ENCODE results near the gene SGMS1. TPM values are rescaled to one million over a fixed set of nuclear protein-coding genes. Genes with fewer than 3 reads are reported as not detected.
A peak's percentile ranks its signal among the peaks of the same experiment; 100 is the strongest.

SGMS1 gene
- total RNA-seq, 1 donor from 2014 or later: 25.6 TPM

DNA sequence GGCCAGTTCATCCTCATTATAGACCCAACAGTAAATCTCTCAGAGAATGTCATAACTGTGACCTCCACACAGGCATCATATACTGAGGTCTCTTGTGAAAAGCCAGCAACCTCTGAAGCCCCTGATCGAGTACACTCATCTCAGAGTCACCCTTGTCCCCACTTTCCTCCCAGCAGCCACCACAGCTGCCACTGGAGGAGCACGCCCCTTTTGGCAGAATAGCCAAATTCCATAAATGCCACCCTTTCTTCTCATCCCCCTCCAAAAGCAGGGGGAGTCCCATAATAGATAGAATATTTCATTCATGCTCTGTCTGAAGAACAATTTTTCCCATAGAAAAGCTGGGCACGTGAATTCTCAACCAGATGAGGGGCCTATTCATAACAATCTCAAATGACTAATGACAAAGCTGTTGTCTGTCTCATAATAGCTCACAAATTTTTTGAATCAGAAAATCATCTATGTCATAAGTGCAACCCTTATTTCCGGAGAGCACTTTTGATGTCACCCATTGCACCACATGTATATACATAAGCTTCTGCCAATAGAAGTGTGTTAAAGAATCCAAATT, 47.4 kb downstream of the SGMS1 start:
- H3K27me3 Mint-ChIP-seq (ENCODE audit: low read depth, unreplicated experiment): no peaks in the 10 kb centered on the region
- Histone ChIP-seq H2AFZ (ENCODE audit: low read depth, low read length) (no peak overlapping the region), H3K4me1 (ENCODE audit: insufficient read depth, low read length) (peaks cover 7% of the 10 kb centered on the region), H4K20me1 (ENCODE audit: insufficient read depth, low read length) (peaks cover 21% of the 10 kb centered on the region), H3K27ac (ENCODE audit: low read depth, low read length) (no peak overlapping the region), H3K9me3 (ENCODE audit: insufficient read depth, low read depth, low read length) (no peaks in the 10 kb centered on the region), H3K4me2 (ENCODE audit: low read length) (peak overlapping the region; percentile 25), H3K9ac (ENCODE audit: low read length) (no peak overlapping the region), H3K4me3 (ENCODE audit: insufficient read depth, low read depth, low read length) (no peak overlapping the region), H3K27me3 (ENCODE audit: insufficient read depth, low read length) (no peaks in the 10 kb centered on the region), H3K36me3 (ENCODE audit: insufficient read depth, low read length) (no peaks in the 10 kb centered on the region), H3K79me2 (ENCODE audit: insufficient read depth, low read length) (peaks cover under 1% of the 10 kb centered on the region)
- FAIRE-seq (no peak), DNase-seq (ENCODE audit: low read depth) (no peak)
- no peaks in the 10 kb centered on the region for H3K9me3 Mint-ChIP-seq (ENCODE audit: unreplicated experiment)
- H3K4me3 Mint-ChIP-seq (ENCODE audit: unreplicated experiment): no peak overlapping the region
- TF ChIP-seq EZH2 (IDR thresholded peaks at IDR 0.05; ENCODE audit: insufficient read depth, low read length): no peak
- TF ChIP-seq, protein P1, sequence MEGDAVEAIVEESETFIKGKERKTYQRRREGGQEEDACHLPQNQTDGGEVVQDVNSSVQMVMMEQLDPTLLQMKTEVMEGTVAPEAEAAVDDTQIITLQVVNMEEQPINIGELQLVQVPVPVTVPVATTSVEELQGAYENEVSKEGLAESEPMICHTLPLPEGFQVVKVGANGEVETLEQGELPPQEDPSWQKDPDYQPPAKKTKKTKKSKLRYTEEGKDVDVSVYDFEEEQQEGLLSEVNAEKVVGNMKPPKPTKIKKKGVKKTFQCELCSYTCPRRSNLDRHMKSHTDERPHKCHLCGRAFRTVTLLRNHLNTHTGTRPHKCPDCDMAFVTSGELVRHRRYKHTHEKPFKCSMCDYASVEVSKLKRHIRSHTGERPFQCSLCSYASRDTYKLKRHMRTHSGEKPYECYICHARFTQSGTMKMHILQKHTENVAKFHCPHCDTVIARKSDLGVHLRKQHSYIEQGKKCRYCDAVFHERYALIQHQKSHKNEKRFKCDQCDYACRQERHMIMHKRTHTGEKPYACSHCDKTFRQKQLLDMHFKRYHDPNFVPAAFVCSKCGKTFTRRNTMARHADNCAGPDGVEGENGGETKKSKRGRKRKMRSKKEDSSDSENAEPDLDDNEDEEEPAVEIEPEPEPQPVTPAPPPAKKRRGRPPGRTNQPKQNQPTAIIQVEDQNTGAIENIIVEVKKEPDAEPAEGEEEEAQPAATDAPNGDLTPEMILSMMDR (IDR thresholded peaks at IDR 0.05; ENCODE audit: insufficient read depth, low read depth, low read length): no peak
- H3K4me1 Mint-ChIP-seq (ENCODE audit: low read depth, unreplicated experiment): peaks cover 39% of the 10 kb centered on the region
- peak overlapping the region; percentile 31 for H3K27ac Mint-ChIP-seq (ENCODE audit: unreplicated experiment)
- no peaks in the 10 kb centered on the region for H3K36me3 Mint-ChIP-seq (ENCODE audit: low read depth, unreplicated experiment)

DNA sequence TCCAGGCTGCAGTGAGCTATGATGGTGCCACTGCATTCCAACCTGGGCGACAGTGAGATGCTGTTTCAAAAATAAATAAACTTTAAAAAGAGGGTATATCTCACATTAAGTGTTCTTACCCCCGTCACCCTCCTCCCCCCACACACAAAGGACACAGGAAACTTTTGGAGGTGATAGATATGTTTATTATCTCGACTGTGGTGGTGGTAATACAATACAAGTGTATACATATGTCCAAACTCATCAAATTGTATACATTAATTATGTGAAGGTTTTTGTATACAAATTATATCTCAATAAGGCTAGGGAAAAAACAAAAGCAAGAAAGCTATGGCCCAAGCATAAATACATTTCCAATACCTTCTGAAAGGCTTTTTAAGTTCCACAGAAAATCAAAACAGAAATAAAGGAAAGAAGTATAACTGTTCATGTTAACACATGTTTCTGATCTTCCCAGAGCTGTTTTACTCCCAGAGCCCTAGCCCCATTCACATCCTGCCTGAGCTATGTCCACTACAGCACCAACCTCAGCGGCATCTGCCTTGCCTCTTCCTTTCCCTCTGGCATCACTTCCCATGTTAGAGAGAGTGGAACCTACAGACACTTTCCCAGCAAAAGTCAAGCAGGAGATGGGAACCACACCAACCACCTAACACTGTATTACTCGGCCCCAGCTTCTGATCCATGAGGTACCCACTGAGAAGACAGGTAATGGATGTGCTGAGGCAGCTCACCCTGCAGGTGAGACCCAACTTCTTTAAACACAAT, 48.1 kb downstream of the SGMS1 start:
- Mint-ChIP-seq H3K4me3 (ENCODE audit: unreplicated experiment) (no peak overlapping the region), H3K36me3 (ENCODE audit: low read depth, unreplicated experiment) (no peaks in the 10 kb centered on the region), H3K4me1 (ENCODE audit: low read depth, unreplicated experiment) (peaks cover 39% of the 10 kb centered on the region), H3K9me3 (ENCODE audit: unreplicated experiment) (no peaks in the 10 kb centered on the region), H3K27me3 (ENCODE audit: low read depth, unreplicated experiment) (no peaks in the 10 kb centered on the region), H3K27ac (ENCODE audit: unreplicated experiment) (peak overlapping the region; percentile 10)
- H2AFZ ChIP-seq (ENCODE audit: low read depth, low read length): no peak overlapping the region
- peaks cover 7% of the 10 kb centered on the region for H3K4me1 ChIP-seq (ENCODE audit: insufficient read depth, low read length)
- H4K20me1 ChIP-seq (ENCODE audit: insufficient read depth, low read length): peaks cover 21% of the 10 kb centered on the region
- H3K4me3 ChIP-seq (ENCODE audit: insufficient read depth, low read depth, low read length): no peak overlapping the region
- no peaks in the 10 kb centered on the region for H3K9me3 ChIP-seq (ENCODE audit: insufficient read depth, low read depth, low read length)
- no peaks in the 10 kb centered on the region for H3K27me3 ChIP-seq (ENCODE audit: insufficient read depth, low read length)
- H3K9ac ChIP-seq (ENCODE audit: low read length): no peak overlapping the region
- peaks cover 2% of the 10 kb centered on the region for H3K79me2 ChIP-seq (ENCODE audit: insufficient read depth, low read length)
- no peak for FAIRE-seq
- TF ChIP-seq EZH2 (IDR thresholded peaks at IDR 0.05; ENCODE audit: insufficient read depth, low read length): no peak
- TF ChIP-seq, protein P1 (IDR thresholded peaks at IDR 0.05; ENCODE audit: insufficient read depth, low read depth, low read length): no peak
- no peaks in the 10 kb centered on the region for H3K36me3 ChIP-seq (ENCODE audit: insufficient read depth, low read length)
- H3K4me2 ChIP-seq (ENCODE audit: low read length): peak overlapping the region; percentile 25
- no peak overlapping the region for H3K27ac ChIP-seq (ENCODE audit: low read depth, low read length)
- DNase-seq (ENCODE audit: low read depth): no peak

DNA sequence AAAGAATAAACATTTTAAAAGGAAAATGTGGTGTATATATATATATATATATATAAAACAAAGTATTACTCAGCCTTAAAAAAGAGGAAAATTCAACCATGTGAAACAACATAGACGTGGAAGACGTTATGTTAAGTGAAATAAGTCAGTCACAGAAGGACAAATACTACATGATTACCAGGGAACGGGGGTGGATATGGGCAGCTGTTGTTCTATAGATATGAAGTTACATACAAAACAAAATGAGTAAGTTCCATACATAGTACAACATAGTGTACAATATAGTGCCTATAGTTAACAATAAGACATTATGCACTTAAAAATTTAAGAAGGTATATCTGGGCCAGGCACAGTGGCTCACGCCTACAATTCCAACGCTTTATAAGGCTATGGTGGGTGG, 48.8 kb downstream of the SGMS1 start:
- peaks cover 2% of the 10 kb centered on the region for H3K79me2 ChIP-seq (ENCODE audit: insufficient read depth, low read length)
- H3K27me3 Mint-ChIP-seq (ENCODE audit: low read depth, unreplicated experiment): no peaks in the 10 kb centered on the region
- H4K20me1 ChIP-seq (ENCODE audit: insufficient read depth, low read length): peaks cover 21% of the 10 kb centered on the region
- no peaks in the 10 kb centered on the region for H3K9me3 Mint-ChIP-seq (ENCODE audit: unreplicated experiment)
- no peak for DNase-seq (ENCODE audit: low read depth)
- no peak for FAIRE-seq
- no peaks in the 10 kb centered on the region for H3K27me3 ChIP-seq (ENCODE audit: insufficient read depth, low read length)
- H3K4me2 ChIP-seq (ENCODE audit: low read length): no peak overlapping the region
- no peak overlapping the region for H2AFZ ChIP-seq (ENCODE audit: low read depth, low read length)
- no peak overlapping the region for H3K9ac ChIP-seq (ENCODE audit: low read length)
- no peak overlapping the region for H3K27ac Mint-ChIP-seq (ENCODE audit: unreplicated experiment)
- no peak for TF ChIP-seq EZH2 (IDR thresholded peaks at IDR 0.05; ENCODE audit: insufficient read depth, low read length)
- TF ChIP-seq, protein P1 (IDR thresholded peaks at IDR 0.05; ENCODE audit: insufficient read depth, low read depth, low read length): no peak
- H3K36me3 ChIP-seq (ENCODE audit: insufficient read depth, low read length): no peaks in the 10 kb centered on the region
- H3K27ac ChIP-seq (ENCODE audit: low read depth, low read length): no peak overlapping the region
- H3K36me3 Mint-ChIP-seq (ENCODE audit: low read depth, unreplicated experiment): no peaks in the 10 kb centered on the region
- no peak overlapping the region for H3K4me3 ChIP-seq (ENCODE audit: insufficient read depth, low read depth, low read length)
- H3K4me3 Mint-ChIP-seq (ENCODE audit: unreplicated experiment): no peak overlapping the region
- no peaks in the 10 kb centered on the region for H3K9me3 ChIP-seq (ENCODE audit: insufficient read depth, low read depth, low read length)
- peaks cover 7% of the 10 kb centered on the region for H3K4me1 ChIP-seq (ENCODE audit: insufficient read depth, low read length)
- peaks cover 39% of the 10 kb centered on the region for H3K4me1 Mint-ChIP-seq (ENCODE audit: low read depth, unreplicated experiment)
